AG04449 (cell line): Measurements from ENCODE around the gene HAPSTR1.

Source experiments
- CTCF ChIA-PET: fragments of 350-600 bp; formaldehyde crosslinking; extraction: SDS; loops from one replicate; lab custom pipeline; 2021; ENCODE audit warnings: antibody characterized with exemption; lab: Yijun Ruan, JAX
- POLR2A ChIA-PET: fragments of 400-600, 350-600 bp; formaldehyde crosslinking; extraction: SDS; loops from one replicate; lab custom pipeline; 2020; ENCODE audit warnings: antibody characterized with exemption, inconsistent platforms; lab: Yijun Ruan, JAX
- DNase-seq: peaks from one replicate; pipeline ENCODE4 v3.0.0-alpha.2; 2010; ENCODE audit warnings: low read depth, low spot score
- H3K4me3 ChIP-seq: 2 replicates; pipeline ENCODE4 v1.5.1; 2011; ENCODE audit warnings: low read depth, mild to moderate bottlenecking, control low read depth, low read length
- CTCF ChIP-seq: IDR thresholded peaks from one replicate; pipeline ENCODE4 v1.5.1; 2011; ENCODE audit warnings: mild to moderate bottlenecking, moderate library complexity, low read length, control low read depth, inconsistent platforms; ENCODE audit not compliant: insufficient read depth; ENCODE audit errors: missing control alignments

The HAPSTR1 gene

DNA sequence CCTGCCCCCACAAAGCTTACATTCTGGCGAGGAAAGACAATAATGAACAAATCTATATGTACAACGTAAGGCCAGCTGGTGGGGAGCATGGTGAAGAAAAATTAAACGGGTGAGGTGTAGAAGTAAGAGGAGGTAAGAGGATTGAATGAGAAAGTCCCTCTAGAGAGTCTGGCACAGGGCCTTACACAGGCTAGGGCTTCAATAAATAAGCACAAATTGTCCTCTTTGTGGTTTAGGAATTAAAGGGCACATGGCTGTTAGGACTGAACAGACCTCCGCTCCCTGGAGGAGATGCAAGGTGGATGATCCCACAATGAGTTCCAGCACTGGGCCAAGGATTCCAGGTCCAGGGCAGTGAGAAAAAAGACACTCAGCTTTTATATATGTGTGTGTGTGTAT is 43.1 kb upstream of the HAPSTR1 start:
- CTCF ChIA-PET, result interaction anchor here (0.6 to 2.6 kb wide), 6 partner anchors 14 to 40 kb away, joined by 3 to 21 read pairs (median 4); no protein-coding TSS in a partner anchor
- POLR2A ChIA-PET, result interaction anchor here (1.2 to 2.5 kb wide), 6 partner anchors 20 to 45 kb away, joined by 3 to 29 read pairs (median 5); partner anchors contain the start of gene HAPSTR1
- no peak for TF ChIP-seq CTCF
- DNase-seq, result no peak
- H3K4me3 ChIP-seq, result no peak overlapping the region

- H3K4me3 ChIP-seq, result no peak overlapping the region
- peak; percentile 65 for DNase-seq
- CTCF ChIA-PET, result interaction anchor here (0.8 to 1.7 kb wide), 3 partner anchors 9 to 144 kb away, joined by 4 to 9 read pairs (median 4); no protein-coding TSS in a partner anchor
- POLR2A ChIA-PET, result interaction anchor here (1.3 kb wide), 1 partner anchor 42 kb away, joined by 8 read pairs; the partner anchor contains the start of gene HAPSTR1
- TF ChIP-seq CTCF, result no peak
Measured at GRCh38 chr16:9049241-9049640, 42.2 kb upstream of the HAPSTR1 start.

DNA sequence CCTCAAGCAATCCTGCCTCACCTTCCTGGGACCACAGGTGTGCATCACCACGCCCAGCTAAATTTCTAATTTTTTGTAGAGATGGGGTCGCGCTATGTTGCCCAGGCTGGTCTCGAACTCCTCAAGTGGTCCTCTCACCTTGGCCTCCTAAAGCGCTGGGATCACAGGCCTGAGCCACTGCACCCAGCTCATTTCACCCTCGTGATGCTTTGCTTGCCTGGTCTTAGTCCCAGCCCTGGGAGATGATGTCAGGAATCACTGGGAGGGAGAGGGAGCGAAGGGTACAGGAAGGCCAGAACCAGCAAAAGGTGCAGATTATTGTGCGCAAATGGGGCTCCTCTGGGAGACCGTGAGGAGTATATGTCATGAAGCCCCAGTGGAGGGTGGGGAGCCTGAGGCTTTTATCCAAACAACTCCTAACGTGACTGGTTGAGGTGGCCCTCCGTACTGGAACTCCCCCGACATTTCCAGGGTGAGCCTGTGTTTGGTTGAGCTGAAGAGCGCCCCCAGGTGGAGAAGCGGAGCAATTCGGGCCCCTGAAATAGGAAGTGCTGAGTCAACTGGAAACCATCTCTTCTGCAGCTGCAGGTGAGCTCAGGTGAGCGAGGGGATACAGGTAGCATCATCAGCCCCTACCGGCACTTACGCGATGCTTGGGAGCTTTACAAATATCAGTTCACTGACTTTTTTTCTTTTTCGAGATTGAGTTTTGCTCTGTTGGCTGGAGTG is 41.2 kb upstream of the HAPSTR1 start:
- POLR2A ChIA-PET, result interaction anchor here (1.3 kb wide), 1 partner anchor 41 kb away, joined by 8 read pairs; the partner anchor contains the start of gene HAPSTR1
- no peak for DNase-seq
- H3K4me3 ChIP-seq, result no peak overlapping the region
- CTCF ChIA-PET, result interaction anchor here (0.8 to 1.7 kb wide), 9 partner anchors 8 to 145 kb away, joined by 3 to 9 read pairs (median 4); no protein-coding TSS in a partner anchor
- peak; percentile 61 for TF ChIP-seq CTCF

- ChIA-PET POLR2A (no interaction called here), CTCF (interaction anchor here (0.6 to 1.2 kb wide), 4 partner anchors 20 to 486 kb away, joined by 3 to 4 read pairs (median 3); no protein-coding TSS in a partner anchor)
- no peak overlapping the region for H3K4me3 ChIP-seq
Measured at GRCh38 chr16:9053006-9053601, 38.3 kb upstream of the HAPSTR1 start.

GRCh38 chr16:9054460-9054859 is 37.0 kb upstream of the HAPSTR1 start:
- TF ChIP-seq CTCF, result no peak
- CTCF ChIA-PET, result interaction anchor here (0.9 kb wide), 1 partner anchor 21 kb away, joined by 3 read pairs; no protein-coding TSS in a partner anchor
- POLR2A ChIA-PET, result no interaction called here
- DNase-seq, result no peak
- no peak overlapping the region for H3K4me3 ChIP-seq

More at GRCh38 chr16:9053006-9053601, 38.3 kb upstream of the HAPSTR1 start:
- no peak for TF ChIP-seq CTCF
- DNase-seq, result no peak

DNA sequence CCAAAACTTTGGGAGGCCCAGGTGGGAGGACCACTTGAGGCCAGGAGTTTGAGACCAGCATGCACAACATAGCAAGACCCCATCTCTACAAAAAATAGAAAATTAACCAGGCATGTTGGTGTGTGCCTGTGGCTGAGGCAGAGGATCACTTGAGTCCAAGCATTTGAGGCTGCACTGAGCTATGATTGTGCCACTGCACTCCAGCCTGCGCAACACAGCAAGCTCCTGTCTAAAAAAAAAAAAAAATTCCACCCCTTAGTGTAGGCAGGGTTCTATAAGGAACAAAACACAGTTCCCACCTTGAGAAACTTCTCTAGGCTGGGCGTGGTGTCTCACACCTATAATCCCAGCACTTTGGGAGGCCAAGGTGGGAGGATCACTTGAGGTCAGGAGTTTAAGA is 36.3 kb upstream of the HAPSTR1 start:
- no peak overlapping the region for H3K4me3 ChIP-seq
- DNase-seq, result no peak
- ChIA-PET CTCF (interaction anchor here (0.7 kb wide), 1 partner anchor 186 kb away, joined by 3 read pairs; the partner anchor contains the start of gene CARHSP1), POLR2A (no interaction called here)
- no peak for TF ChIP-seq CTCF
